ENCODE data around the gene ERBB4. TPM values are rescaled to one million over a fixed set of nuclear protein-coding genes. Genes with fewer than 3 reads are reported as not detected.
"Not testable (repeated sequence)": the region's sequence is repeated elsewhere in the genome, so short reads cannot be mapped to it uniquely, and the experiment has no call there.

The ERBB4 gene
- total RNA-seq, 4 donors from 2014 or later: 0.59 to 1.5 (median 0.83) TPM

DNA sequence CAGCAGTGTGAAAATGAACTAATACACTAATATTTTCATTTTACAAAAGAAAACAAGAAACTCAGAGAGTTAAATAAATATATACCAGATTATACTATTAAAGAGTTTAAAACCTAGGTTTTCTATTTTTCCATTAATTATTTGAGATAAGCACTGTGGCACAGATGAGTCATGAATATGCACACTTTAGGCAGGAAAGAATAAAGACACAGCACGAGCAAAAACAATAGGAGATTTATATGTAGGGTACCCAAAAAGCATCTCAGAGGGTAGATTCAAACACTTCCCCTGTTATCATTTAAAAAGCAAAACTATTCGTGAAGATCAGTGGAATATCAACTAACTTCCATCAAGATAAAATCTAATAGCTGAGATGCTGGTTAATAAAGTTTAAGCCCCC is 430.6 kb downstream of the ERBB4 start:
- WGBS, 2 donors: 65 to 70% methylated on average over 2 of the region's 2 CpGs
- no peak for TF ChIP-seq POLR2A (IDR thresholded peaks at IDR 0.05)
- TF ChIP-seq, protein P1, sequence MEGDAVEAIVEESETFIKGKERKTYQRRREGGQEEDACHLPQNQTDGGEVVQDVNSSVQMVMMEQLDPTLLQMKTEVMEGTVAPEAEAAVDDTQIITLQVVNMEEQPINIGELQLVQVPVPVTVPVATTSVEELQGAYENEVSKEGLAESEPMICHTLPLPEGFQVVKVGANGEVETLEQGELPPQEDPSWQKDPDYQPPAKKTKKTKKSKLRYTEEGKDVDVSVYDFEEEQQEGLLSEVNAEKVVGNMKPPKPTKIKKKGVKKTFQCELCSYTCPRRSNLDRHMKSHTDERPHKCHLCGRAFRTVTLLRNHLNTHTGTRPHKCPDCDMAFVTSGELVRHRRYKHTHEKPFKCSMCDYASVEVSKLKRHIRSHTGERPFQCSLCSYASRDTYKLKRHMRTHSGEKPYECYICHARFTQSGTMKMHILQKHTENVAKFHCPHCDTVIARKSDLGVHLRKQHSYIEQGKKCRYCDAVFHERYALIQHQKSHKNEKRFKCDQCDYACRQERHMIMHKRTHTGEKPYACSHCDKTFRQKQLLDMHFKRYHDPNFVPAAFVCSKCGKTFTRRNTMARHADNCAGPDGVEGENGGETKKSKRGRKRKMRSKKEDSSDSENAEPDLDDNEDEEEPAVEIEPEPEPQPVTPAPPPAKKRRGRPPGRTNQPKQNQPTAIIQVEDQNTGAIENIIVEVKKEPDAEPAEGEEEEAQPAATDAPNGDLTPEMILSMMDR (IDR thresholded peaks at IDR 0.05): no peak
- intact Hi-C loops (cut with DNase I; ENCODE audit: low total_unique reads): no loop called here
- DNase-seq (ENCODE audit: low spot score in 2 of 2): no peak
- H3K4me3 ChIP-seq (ENCODE audit: low read depth, poor library complexity, severe bottlenecking): no peak overlapping the region

GRCh38 chr2:212107014-212107413 is 431.6 kb downstream of the ERBB4 start:
- no peak for DNase-seq (ENCODE audit: low spot score in 2 of 2)
- intact Hi-C loops (cut with DNase I; ENCODE audit: low total_unique reads): no loop called here
- no peak overlapping the region for H3K4me3 ChIP-seq (ENCODE audit: low read depth, poor library complexity, severe bottlenecking)
- WGBS, 2 donors: 76 to 93% methylated on average over 2 of the region's 2 CpGs
- TF ChIP-seq POLR2A (IDR thresholded peaks at IDR 0.05): no peak
- TF ChIP-seq, protein P1 (IDR thresholded peaks at IDR 0.05): no peak

- intact Hi-C loops (cut with DNase I; ENCODE audit: low total_unique reads); H3K4me3 ChIP-seq (ENCODE audit: low read depth, poor library complexity, severe bottlenecking); DNase-seq (ENCODE audit: low spot score in 2 of 2): not testable (repeated sequence)
Observed at GRCh38 chr2:212106536-212106935, 432.1 kb downstream of the ERBB4 start.

GRCh38 chr2:212099658-212100057 is 438.9 kb downstream of the ERBB4 start:
- H3K4me3 ChIP-seq (ENCODE audit: low read depth, poor library complexity, severe bottlenecking): no peak overlapping the region
- intact Hi-C loops (cut with DNase I; ENCODE audit: low total_unique reads): no loop called here
- no peak for TF ChIP-seq POLR2A (IDR thresholded peaks at IDR 0.05)
- TF ChIP-seq, protein P1 (IDR thresholded peaks at IDR 0.05): no peak
- DNase-seq (ENCODE audit: low spot score in 2 of 2): no peak

DNA sequence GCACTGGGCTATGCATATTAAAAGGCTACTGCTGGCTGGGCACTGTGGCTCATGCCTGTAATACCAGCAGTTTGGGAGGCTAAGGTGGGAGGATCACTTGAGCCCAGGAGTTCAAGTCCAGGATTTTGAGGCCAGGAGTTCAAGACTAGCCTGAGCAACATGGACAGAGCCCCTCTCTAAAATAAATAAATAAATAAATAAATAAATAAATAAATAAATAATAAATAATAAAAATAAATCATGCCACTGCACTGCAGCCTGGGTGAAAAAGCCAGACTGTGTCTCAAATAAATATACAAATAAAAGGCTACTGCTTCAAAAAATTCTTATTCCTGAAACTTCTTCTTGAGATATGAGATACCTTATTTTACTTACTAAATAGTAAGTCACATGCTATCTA is 439.6 kb downstream of the ERBB4 start:
- TF ChIP-seq POLR2A (IDR thresholded peaks at IDR 0.05): no peak
- TF ChIP-seq, protein P1 (IDR thresholded peaks at IDR 0.05): no peak
- no peak overlapping the region for H3K4me3 ChIP-seq (ENCODE audit: low read depth, poor library complexity, severe bottlenecking)
- intact Hi-C loops (cut with DNase I; ENCODE audit: low total_unique reads): no loop called here
- no peak for DNase-seq (ENCODE audit: low spot score in 2 of 2)

GRCh38 chr2:212097001-212097400 is 441.6 kb downstream of the ERBB4 start:
- intact Hi-C loops (cut with DNase I; ENCODE audit: low total_unique reads): no loop called here
- WGBS, 2 donors: 50 to 63% methylated on average over 1 of the region's 1 CpG
- no peak for DNase-seq (ENCODE audit: low spot score in 2 of 2)
- H3K4me3 ChIP-seq (ENCODE audit: low read depth, poor library complexity, severe bottlenecking): no peak overlapping the region
- no peak for TF ChIP-seq POLR2A (IDR thresholded peaks at IDR 0.05)

DNA sequence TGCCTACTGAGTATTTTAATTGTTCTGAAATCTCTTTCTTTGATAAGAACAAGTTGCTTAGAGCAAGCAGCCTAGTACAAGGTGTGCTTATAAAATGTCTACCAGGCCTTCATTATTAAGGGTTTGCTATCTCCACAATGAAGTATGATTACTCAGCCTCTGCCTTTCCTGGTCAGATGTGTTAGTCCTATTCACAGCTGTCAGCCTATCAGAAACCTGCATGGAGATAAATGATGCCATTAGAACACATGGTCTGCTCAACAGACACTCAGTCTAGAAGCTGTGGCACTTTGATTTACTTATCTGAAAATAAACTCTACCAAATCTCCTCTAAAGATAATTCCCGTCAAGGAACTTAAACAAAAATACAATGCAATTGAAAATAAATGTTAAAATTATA is 448.7 kb downstream of the ERBB4 start:
- DNase-seq (ENCODE audit: low spot score in 2 of 2): no peak
- WGBS, 2 donors: 86 to 88% methylated on average over 1 of the region's 1 CpG
- no peak overlapping the region for H3K4me3 ChIP-seq (ENCODE audit: low read depth, poor library complexity, severe bottlenecking)
- TF ChIP-seq, protein P1 (IDR thresholded peaks at IDR 0.05): no peak
- TF ChIP-seq POLR2A (IDR thresholded peaks at IDR 0.05): no peak
- intact Hi-C loops (cut with DNase I; ENCODE audit: low total_unique reads): no loop called here

Data from lower leg skin (tissue), 4 donors.